Mesenteric fat pad (tissue), 1 donor: Measurements from ENCODE around the gene WWP2. TPM values are rescaled to one million over a fixed set of nuclear protein-coding genes. Genes with fewer than 3 reads are reported as not detected.
A peak's percentile ranks its signal among the peaks of the same experiment; 100 is the strongest.
"Not testable (repeated sequence)": the region's sequence is repeated elsewhere in the genome, so short reads cannot be mapped to it uniquely, and the experiment has no call there.

ENCODE experiments used
- DNase-seq: peaks from one replicate; pipeline ENCODE4 v3.0.0-alpha.2; 2020; ENCODE audit warnings: low spot score
- total RNA-seq: library from RNA; stranded (reverse); fragmentation: NEBNext Ultra II Directional; extraction: Animal tissue kit (Norgen Biotek cat#: 25700); gene quantifications from one replicate; pipeline ENCODE4 v1.2.1, GENCODE V29; 2021
- donor health status: DM: yes; HTN: yes; CAD: no.

WWP2 gene
- total RNA-seq, 1 donor from 2014 or later, result 43.0 TPM

DNA sequence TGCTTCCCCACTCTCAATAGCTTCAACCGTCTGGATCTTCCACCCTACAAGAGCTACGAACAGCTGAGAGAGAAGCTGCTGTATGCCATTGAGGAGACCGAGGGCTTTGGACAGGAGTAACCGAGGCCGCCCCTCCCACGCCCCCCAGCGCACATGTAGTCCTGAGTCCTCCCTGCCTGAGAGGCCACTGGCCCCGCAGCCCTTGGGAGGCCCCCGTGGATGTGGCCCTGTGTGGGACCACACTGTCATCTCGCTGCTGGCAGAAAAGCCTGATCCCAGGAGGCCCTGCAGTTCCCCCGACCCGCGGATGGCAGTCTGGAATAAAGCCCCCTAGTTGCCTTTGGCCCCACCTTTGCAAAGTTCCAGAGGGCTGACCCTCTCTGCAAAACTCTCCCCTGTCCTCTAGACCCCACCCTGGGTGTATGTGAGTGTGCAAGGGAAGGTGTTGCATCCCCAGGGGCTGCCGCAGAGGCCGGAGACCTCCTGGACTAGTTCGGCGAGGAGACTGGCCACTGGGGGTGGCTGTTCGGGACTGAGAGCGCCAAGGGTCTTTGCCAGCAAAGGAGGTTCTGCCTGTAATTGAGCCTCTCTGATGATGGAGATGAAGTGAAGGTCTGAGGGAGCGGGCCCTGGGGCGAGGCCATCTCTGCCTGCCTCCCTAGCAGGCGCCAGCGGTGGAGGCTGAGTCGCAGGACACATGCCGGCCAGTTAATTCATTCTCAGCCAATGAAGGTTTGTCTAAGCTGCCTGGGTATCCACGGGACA, 177.9 kb downstream of the WWP2 start:
- DNase-seq, result peak; percentile 81

DNA sequence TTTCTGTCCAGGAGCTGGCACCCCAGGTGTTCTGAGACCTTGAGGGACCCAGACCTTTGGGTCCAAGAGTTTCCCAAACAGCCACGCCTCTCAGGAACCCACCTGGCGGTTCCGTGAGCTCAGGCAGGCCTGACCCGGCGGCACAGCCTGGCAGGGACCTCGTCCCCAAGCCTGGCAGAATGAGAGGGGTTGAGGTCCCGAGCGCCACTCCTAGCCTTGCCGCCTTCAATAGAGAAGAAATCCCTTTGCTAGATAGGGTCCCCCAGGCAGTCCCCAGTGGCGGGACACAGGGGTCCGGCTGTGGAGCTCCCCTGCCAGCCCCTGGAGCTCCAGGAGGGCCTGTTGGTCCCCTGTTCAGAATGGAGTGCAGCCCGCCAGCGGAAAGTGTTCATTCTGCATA, 178.5 kb downstream of the WWP2 start:
- DNase-seq, result no peak

DNA sequence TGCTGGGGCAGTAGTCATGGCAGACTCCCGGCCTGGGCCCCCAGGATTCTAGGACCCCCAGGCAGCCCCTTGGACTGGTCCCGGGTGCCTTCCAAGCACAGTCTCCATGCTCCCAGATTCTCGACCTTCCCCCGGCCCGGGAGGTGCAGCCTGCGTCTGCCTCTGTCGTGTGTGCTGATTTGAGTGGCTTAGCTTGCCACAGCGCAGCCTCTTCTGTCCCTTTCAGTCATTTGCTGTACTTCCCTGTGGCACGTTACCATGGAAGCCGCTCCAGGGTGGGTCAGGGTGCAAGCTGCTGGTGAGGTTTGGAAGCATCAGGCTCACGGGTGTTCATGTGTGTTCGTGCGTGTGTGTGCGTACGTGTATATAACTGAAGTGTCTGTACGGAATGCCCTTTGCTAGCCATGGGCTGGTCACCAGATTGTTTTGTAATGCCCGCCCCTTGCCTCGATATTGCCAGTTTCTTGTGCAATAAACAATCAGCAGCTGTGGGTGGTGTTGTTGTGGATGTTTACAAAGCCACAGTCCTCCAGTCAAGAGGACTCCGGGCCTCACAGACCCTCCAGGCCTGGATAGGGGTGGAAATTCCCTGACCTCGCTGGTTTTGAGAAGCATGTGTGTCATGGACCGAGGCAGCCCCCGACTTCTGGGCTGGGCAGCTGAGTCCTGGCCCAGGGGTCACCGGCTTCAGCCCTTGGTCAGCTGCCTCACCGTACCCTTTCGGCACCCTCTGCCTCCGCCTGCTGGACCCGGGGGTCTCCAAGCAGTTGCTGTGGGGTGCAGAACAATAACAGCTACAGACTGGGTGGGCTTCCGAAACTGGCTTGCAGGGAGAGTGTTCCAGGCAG, 179.3 kb downstream of the WWP2 start:
- DNase-seq, result peak; percentile 78

DNA sequence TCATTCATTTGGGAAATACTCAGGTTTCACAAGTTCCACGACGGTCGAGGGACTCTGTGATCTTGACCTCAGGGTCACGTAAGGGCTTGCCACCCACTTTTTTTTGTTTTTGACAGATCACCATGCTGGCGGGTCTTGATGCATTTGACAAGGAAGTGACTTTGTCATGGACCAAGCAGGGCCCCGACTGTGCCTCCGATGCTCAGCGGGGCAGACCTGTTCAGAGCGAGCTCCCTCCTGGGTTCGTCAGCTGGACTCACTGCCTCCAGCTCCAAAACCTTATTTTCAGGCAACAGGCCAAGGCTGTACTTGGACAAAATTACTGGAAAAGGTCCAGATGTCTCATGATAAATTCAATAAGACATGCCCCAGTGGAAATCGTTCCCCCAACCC, 180.0 kb downstream of the WWP2 start:
- DNase-seq, result peak; percentile 87

DNA sequence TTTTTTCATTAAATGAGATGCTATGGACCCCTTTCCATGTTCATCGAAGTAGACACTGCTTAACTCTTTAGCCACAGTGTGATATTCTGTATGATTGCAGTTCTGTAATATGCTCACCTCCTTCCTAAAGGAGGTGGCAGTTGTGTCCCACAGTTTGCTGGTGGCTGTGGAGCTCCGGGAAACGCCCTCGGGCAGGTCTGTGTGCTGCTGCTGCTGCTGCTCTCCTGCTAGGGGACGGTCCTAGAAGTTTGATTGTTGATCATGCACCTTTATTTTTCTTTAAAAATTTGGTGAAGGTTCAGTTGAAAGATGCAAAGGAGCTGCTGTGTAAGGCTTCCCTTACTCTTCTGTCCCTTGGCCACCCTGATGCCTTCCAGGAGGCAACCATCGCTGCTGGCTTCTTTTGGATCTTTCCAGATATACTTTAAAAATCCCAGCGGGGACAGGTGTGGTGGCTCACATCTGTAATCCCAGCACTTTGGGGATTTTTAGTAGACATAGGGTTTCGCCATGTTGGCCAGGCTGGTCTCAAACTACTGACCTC, 180.6 kb downstream of the WWP2 start:
- peak; percentile 26 for DNase-seq

DNA sequence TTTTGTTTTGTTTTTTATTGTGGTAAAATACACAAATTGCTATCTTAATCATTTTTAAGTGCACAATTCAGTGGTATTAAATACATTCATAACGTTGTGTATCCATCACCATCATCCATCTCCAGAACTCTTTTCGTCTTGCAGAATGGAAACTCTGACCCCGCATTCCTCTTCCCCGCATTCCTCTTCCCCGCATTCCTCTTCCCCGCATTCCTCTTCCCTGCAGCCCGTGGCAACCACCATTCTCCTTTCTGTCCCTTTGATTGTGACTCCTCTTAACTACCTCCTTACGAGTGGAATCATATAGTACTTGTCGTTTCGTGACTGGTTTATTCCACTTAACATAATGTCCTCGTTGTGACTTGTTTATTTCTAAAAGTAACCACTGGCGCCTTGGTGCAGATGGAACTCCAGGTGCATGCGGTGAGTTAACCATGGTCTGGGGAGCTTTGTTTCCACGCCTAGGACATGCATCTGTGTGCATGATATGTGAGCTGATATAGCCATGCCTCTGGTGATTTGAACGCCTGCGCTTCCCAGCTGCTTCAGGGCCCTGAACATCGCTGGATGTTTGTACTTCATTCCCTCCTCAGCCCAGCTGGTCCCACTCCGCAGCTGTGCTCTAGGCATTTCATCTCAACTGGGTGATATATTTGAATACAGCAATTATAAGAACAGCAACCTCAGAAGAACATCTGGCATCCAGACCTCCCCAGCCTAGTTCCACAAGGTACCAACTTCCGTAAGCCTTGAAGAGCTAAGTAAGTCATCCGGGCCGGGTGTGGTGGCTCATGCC, 181.3 kb downstream of the WWP2 start:
- not testable (repeated sequence) for DNase-seq

DNA sequence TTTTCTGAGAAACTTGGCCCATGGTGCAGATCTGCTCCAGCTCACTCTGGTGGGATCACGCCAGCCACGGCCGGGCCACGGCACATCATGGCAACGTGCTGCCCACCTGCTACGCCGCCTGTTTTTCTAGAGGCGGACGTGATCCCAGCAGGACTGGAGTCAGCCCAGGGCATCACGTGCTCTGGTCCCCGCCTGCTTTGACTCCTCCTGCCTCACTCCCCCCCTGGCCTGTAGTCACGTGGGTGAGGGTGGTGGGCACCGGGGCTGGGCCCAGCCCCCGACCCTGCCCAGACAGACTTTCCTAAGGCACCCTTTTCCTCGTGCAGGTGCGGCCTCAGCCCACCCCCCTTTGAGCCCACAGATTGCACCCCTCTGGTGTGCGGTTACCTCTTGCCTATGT, 188.3 kb downstream of the WWP2 start:
- not testable (repeated sequence) for DNase-seq

DNA sequence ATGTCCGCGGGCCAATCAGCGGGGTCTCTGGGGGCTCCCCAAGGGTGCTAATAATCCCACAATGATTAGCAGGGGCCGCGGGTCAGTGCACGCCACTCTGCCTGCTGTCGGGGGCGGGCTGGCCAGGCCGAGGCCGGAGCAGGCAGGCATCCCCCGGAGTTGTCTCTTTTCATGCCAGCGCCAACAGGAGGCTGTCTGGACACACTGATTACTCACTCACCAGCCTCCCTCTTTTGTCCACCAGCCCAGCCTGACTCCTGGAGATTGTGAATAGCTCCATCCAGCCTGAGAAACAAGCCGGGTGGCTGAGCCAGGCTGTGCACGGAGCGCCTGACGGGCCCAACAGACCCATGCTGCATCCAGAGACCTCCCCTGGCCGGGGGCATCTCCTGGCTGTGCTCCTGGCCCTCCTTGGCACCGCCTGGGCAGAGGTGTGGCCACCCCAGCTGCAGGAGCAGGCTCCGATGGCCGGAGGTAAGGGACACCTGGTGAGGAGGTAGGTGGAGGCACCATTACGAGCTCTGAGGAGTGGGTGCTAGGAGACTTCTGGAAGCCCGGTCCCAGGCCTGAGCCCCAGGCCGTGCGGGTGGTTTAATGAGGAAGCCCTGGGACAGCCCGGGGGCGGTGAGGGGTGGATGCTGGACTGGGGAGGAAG, 189.0 kb downstream of the WWP2 start, which contains the start of gene CLEC18A:
CLEC18A (plus strand) TSS at position 318 of the 655 bp plus-strand sequence; CDS start at position 351, 33 bp downstream.
- DNase-seq, result peak; percentile 71

DNA sequence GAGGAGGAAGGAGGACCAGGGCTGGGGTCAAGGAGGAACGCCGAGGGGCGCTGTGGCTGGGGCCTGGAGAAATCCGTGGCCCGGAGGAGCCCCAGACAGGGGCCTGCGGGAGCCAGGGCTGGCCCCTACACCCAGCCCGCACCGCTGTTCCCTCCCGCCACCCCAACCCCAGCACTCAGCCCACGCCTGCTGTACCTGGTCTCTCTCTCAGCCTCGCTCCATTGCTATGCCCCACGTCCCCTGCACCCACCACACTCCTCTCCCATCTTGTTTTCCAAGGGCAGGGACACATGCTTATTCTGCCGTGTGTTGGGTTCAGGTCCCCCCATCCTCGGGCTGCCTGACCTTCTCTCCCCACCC, 189.5 kb downstream of the WWP2 start:
- DNase-seq, result not testable (repeated sequence)

DNA sequence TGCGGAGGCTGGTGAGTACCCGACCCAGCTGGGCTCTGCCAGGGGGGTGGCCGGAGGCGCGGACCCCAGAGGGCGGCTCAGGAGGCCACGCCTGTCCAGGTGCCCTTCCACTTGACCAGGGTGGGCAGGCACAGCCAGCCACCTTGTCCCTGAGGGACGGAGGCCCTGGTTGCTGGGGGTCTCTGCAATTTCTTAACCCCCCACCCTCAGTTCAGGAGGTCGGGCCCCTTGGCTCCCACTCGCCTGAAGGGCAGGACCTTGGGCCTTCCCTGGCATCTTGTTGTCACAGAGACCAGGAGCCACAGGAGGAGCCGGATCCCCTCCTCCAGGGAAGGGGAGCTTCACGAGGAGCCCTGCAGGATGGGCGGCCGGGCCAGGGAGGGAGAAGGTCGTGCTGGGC, 190.0 kb downstream of the WWP2 start:
- not testable (repeated sequence) for DNase-seq

DNA sequence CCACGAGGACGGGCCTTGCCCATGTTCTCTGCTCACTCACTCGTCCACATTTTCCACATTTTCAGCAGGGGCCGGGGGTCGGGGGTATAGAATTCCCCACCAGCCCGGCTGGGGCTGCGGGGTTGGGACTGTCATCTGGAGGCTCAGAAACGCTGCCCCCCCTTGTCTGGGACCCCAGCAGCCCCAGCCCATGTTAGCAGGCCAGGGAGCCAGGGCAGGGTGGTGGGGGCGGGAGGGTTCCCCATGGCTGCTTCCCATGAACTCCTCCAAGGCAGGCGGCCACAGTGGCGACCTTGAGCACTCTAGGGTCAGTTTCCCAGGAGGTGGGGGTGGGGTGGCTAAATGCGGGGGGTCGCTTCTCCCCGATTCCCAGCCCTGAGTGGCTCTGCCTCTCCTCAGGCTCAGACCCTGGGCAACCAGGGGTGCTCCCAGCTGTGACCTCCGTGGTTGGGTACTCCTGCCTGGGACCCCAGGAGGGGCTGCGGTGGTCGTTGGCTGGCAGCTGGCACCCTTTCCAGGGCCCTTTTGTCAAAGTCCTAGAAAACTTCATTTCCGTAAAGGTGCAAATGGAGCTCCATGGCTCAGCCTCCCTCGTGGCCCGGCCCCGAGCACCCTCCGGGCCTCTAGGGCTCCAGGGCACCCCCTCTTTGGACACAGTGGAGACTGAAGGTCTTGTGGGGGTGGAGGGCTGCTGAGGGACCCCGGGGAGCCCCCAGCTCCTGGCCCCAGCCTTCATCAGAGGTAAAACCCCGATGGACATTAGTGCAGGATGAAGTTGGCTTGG, 190.6 kb downstream of the WWP2 start:
- DNase-seq, result peak; percentile 43

DNA sequence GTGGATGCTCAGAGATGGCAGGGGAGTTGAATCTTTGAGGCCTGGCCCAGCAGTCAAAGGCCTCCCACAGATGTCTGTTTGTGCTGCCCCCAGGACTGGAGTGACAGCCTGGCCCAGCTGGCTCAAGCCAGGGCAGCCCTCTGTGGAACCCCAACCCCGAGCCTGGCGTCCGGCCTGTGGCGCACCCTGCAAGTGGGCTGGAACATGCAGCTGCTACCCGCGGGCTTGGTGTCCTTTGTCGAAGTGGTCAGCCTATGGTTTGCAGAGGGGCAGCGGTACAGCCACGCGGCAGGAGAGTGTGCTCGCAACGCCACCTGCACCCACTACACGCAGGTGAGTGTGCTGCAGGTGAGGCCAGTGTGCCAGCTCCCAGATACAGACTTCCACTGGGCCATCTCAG, 192.1 kb downstream of the WWP2 start:
- not testable (repeated sequence) for DNase-seq

DNA sequence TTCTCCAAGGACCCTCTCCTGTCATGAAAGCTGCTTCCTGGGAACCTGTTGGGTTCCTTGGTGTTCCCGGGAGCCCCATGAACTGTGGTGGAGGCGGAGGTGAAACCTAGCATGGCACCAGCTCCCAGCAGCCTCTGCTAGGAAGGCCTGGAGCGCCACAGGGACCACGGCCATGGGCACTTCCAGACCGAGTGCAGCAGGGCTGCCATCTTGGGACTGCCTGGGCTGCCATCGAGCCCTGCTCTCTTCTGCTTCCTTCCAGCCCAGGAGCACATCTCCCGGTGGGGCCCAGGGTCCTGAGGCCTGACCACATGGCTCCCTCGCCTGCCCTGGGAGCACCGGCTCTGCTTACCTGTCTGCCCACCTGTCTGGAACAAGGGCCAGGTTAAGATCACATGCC, 201.2 kb downstream of the WWP2 start:
- not testable (repeated sequence) for DNase-seq

DNA sequence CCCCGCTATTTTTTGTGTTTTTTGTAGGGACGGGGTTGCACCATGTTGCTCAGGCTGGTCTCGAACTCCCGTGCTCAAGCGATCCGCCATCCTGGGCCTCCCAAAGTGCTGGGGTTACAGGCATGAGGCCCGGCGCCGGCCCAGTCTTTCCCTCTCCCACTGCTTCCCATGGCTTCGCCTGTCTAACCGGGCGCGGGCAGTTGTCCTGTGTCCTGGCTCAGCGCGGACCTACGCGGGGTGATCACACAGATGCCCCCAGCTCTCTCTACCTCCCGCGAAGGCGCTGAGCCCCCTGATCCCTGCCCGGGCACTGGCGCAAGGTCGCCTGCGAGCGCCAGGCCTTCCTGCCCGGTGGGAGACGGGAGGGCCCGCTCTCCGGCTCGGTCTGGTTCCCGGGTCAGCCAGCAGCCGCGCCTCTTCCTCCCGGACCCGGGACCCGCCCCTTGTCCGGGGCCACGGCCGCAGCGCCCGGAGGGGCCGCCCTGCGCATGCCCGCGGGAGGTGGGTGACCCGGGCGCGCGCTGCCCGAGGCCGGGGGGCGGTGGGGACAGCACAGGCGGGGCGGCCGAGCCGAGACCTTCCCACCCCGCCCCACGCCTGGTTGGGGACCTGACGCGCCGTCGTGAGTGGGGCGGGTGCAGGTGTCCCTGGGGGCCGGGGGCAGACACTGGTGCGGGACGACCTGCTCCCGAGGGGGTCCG, 203.0 kb downstream of the WWP2 start:
- peak; percentile 92 for DNase-seq

DNA sequence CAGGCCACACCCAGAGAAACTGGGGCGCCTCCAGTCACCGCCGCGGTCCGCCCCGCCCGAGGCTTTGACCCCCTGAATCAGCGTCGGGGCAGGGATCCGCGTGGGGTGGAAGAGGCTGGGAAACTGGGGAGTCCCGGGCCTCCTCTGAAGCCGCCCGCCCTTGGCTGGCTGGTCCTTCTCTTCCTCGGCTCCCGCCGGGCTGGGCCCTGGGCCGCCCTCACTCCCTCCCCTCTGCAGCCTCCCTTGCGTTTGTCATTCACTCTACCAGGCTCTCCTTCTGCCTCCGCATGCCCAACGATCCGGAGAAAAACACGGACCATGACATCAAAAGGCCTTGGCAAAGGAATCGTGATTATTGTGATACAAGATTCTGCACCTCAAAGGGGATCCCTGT, 203.5 kb downstream of the WWP2 start:
- not testable (repeated sequence) for DNase-seq

DNA sequence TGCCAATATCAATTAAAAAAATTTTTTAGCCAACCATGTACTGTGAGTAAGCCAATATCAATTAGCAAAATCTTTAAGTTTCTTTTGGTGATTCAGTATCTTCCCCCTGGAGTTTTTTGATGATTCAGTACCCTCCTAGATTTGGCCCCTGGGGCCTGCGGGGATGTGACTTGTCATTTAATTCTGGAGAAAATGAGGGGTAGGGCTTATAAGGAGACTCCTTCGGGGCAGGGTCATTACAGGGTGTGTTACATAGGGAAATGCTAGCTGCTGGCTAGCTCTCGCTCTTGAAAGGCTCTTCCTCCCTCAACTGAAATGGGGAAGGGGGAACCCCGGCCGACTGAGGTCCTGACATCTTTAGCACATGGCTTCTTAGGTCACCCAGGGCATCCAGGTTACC, 205.6 kb downstream of the WWP2 start:
- not testable (repeated sequence) for DNase-seq

DNA sequence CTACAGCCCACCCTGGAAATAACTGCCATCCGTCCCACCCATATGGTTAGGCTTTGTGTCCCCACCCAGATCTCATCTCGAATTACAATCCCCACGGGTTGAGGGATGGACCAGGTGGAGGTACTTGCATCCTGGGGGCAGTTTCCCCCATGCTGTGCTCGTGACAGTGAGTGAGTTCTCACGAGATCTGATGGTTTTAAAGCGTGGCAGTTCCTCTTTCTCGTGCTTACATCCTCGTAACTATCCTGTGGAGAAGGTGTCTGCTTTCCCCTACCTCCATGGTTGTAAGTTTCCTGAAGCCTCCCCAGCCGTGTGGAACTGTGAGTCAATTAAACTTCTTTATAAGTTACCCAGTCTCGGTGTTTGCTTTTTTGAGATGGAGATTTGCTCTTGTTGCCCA, 206.0 kb downstream of the WWP2 start:
- DNase-seq, result not testable (repeated sequence)

DNA sequence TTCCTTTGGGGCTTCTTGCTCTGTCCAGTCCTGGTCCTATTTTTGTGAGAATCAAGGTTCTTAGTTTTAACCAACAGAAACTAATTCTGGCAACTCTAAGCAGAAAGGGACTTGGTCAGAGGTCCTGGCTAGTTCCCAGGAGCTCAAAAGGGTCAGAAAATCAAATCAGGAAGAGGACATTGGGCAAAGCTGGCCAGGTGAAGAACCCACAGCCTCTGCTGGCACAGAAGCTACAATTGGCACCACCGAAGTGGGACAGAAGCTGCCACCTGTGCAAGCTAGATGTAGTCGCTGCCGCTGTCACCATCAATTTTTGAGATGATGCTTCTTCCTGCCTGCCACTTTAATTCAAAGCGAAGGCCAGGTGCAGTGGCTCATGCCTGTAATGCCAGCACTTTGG, 207.5 kb downstream of the WWP2 start:
- DNase-seq, result not testable (repeated sequence)

DNA sequence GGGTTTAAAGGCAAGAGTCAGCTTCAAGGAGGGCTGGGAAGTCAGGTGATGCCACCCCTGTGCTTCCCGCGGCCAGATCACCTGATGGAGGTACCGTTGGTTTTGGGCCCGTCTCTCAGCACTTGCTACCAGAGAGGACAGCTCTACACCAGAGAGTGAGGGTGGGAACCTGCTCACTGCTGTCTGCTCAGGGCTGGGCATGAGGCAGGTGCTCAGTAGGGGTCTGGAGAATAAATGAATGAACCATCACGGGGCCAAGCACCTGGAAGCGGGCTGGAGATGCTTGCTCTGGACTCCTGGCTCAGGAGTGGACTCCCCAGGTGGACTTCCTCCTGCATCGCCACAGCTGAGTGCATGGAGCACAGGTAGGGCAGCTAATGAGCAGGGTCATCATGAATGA, 210.0 kb downstream of the WWP2 start:
- not testable (repeated sequence) for DNase-seq
